UCSD-AML1 (cell line): ENCODE data around the gene MMP15.
"Not testable (repeated sequence)": the region's sequence is repeated elsewhere in the genome, so short reads cannot be mapped to it uniquely, and the experiment has no call there.

Experiments
- DNase-seq: peaks from one replicate; lab custom pipeline; 2025; ENCODE audit not compliant: unreplicated experiment; lab: John Stamatoyannopoulos, UW

MMP15 gene

GRCh38 chr16:57996406-57997175 is 29.0 kb upstream of the MMP15 start:
- DNase-seq = no peak

GRCh38 chr16:57997176-57997527 is 28.4 kb upstream of the MMP15 start:
- DNase-seq = no peak

GRCh38 chr16:57997528-57998265 is 27.9 kb upstream of the MMP15 start:
- DNase-seq = no peak

- peak; percentile 70 for DNase-seq
Measured at GRCh38 chr16:57998486-57998885, 27.1 kb upstream of the MMP15 start.

- DNase-seq = no peak
Measured at GRCh38 chr16:57998992-57999365, 26.6 kb upstream of the MMP15 start.

- DNase-seq = no peak
Measured at GRCh38 chr16:57999366-57999970, 26.1 kb upstream of the MMP15 start.

- DNase-seq = peak; percentile 52
Measured at GRCh38 chr16:57999971-58000705, 25.4 kb upstream of the MMP15 start, which contains the start of gene ZNF319. Gene ZNF319, minus strand, starts transcription at chr16:58000672. Its CDS starts 2,407 bp downstream, at chr16:57998265.

- DNase-seq = peak; percentile 88
Measured at GRCh38 chr16:58000706-58001676, 24.6 kb upstream of the MMP15 start, which contains the start of gene USB1. Gene USB1, plus strand, starts transcription at chr16:58001407. Its CDS starts 77 bp downstream, at chr16:58001484.

GRCh38 chr16:58001781-58002415 is 23.7 kb upstream of the MMP15 start:
- no peak for DNase-seq

GRCh38 chr16:58002416-58002800 is 23.1 kb upstream of the MMP15 start:
- DNase-seq = no peak

- no peak for DNase-seq
Measured at GRCh38 chr16:58002936-58003335, 22.6 kb upstream of the MMP15 start.

- not testable (repeated sequence) for DNase-seq
Measured at GRCh38 chr16:58004736-58005135, 20.8 kb upstream of the MMP15 start.

- DNase-seq = no peak
Measured at GRCh38 chr16:58009856-58010416, 15.6 kb upstream of the MMP15 start.

- no peak for DNase-seq
Measured at GRCh38 chr16:58010886-58011285, 14.7 kb upstream of the MMP15 start.

- no peak for DNase-seq
Measured at GRCh38 chr16:58011652-58012051, 13.9 kb upstream of the MMP15 start.

GRCh38 chr16:58012481-58012880 is 13.1 kb upstream of the MMP15 start:
- DNase-seq = peak; percentile 39

- no peak for DNase-seq
Measured at GRCh38 chr16:58013201-58013956, 12.2 kb upstream of the MMP15 start.

- no peak for DNase-seq
Measured at GRCh38 chr16:58016840-58017446, 8.6 kb upstream of the MMP15 start.
